ES-I3 (cell line): ENCODE data around the gene ZNF684.
A peak's percentile ranks its signal among the peaks of the same experiment; 100 is the strongest.
"Not testable (repeated sequence)": the region's sequence is repeated elsewhere in the genome, so short reads cannot be mapped to it uniquely, and the experiment has no call there.

Source experiments
- H3K36me3 ChIP-seq: 2 replicates; pipeline ENCODE4 v1.6.1; 2013; ENCODE audit warnings: mild to moderate bottlenecking, low read length, control low read depth, moderate library complexity; ENCODE audit not compliant: insufficient read depth
- H3K4me1 ChIP-seq: 2 replicates; pipeline ENCODE4 v1.6.1; 2013; ENCODE audit warnings: mild to moderate bottlenecking, control low read depth, low read length; ENCODE audit not compliant: insufficient read depth
- H3K9ac ChIP-seq: 2 replicates; pipeline ENCODE4 v1.6.1; 2013; ENCODE audit warnings: low read depth, mild to moderate bottlenecking, low read length, moderate library complexity
- H3K9me3 ChIP-seq: 2 replicates; pipeline ENCODE4 v1.6.1; 2013; ENCODE audit warnings: mild to moderate bottlenecking, low read length, moderate library complexity; ENCODE audit not compliant: control insufficient read depth, insufficient read depth

Gene ZNF684

DNA sequence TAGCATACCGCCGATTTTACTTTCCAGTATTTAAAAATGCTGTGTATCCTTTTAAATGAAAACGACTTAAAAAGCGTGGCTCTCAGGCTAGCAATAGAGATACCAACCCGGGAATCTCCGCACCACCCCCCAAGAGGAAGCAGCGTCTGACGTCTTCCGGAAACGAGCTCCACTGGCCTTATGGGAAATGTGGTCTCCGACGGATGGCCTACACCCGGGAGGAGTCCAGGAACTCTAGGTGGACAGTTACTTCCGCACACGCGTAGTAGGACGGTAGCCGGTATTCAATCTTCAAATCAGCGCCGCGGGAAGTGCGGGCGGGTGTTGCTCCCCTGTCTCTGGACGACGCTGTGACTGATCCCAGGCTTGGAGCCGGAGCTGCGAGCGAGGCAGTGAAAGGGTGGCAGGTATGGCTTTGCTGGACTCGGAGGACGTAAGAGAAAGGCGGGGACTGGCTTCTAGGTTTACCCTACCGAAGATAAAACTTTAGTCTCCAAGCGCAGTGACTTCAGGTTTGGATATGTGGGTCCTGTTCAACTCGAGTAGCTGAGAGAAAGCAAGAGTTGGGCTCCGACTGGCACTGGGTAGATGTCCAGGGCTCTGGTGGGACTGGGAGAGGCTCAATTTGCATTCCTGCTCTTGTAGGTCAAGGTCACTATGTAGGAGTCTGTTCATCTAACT lies at the start of gene ZNF684:
TSS of gene ZNF684 (plus strand) at position 257 of the 681 bp plus-strand sequence. CDS start 1,530 bp downstream, outside the sequence.
- Histone ChIP-seq H3K4me1 (no peaks in the 10 kb centered on the region), H3K9me3 (no peaks in the 10 kb centered on the region), H3K9ac (peak within 1 kb of the TSS; percentile 95), H3K36me3 (no peaks in the 10 kb centered on the region)

DNA sequence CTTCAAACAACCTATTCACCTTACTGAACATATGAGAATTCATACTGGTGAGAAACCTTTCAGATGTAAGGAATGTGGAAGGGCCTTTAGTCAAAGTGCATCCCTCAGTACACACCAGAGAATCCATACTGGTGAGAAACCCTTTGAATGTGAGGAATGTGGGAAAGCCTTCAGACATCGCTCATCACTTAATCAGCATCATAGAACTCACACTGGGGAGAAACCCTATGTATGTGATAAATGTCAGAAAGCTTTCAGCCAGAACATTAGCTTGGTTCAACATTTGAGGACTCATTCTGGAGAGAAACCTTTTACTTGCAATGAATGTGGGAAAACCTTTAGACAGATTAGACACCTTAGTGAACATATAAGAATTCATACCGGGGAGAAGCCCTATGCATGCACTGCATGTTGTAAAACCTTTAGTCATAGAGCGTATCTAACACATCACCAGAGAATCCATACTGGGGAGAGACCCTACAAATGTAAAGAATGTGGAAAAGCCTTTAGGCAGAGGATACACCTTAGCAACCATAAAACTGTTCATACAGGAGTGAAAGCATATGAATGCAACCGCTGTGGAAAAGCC lies 36.0 kb upstream of the ZNF684 start:
- Histone ChIP-seq H3K9ac (no peak overlapping the region), H3K9me3 (peaks cover 24% of the 10 kb centered on the region), H3K36me3 (peaks cover 3% of the 10 kb centered on the region), H3K4me1 (no peaks in the 10 kb centered on the region)

DNA sequence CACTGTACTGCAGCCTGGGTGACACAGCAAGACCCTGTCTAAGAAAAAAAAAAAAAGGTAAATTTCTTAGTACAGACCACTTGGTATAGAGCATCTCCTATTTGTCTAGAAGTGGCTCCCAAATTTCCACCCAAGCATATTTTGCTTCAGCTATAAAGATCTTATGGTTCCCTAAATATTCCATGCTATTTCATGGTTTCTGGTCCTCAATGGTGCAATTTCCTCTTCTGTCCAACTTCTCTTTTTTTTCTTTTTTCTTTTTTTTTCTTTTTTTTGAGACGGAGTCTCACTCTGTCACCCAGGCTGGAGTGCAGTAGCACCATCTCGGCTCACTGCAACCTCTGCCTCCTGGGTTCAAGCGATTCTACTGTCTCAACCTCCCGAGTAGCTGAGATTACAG lies 28.8 kb upstream of the ZNF684 start:
- not testable (repeated sequence) for H3K4me1 ChIP-seq, H3K9ac ChIP-seq, H3K36me3 ChIP-seq, H3K9me3 ChIP-seq

DNA sequence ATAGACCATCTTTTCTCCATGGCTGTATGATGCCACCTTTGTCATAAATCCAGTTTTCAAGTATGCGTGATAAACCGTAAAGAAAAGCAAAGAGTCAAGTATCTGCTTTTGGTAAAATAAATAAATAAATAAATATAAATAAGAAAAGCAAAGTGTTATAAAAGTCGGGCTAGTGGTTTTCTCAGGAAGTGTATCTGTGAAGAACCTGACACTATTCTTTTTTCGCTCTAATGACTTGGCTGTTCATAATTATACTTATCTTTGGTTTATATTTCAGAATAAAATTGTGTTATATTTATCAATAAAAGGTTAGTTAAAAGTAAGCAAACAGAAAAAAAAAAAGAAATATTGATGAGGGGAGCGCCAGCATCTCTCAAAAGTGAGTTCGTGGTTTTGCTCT lies 23.5 kb upstream of the ZNF684 start:
- Histone ChIP-seq H3K9me3 (peaks cover 3% of the 10 kb centered on the region; the same call in 1 of the 2 replicates), H3K4me1 (no peaks in the 10 kb centered on the region), H3K9ac (peak overlapping the region; percentile 76), H3K36me3 (no peaks in the 10 kb centered on the region)

DNA sequence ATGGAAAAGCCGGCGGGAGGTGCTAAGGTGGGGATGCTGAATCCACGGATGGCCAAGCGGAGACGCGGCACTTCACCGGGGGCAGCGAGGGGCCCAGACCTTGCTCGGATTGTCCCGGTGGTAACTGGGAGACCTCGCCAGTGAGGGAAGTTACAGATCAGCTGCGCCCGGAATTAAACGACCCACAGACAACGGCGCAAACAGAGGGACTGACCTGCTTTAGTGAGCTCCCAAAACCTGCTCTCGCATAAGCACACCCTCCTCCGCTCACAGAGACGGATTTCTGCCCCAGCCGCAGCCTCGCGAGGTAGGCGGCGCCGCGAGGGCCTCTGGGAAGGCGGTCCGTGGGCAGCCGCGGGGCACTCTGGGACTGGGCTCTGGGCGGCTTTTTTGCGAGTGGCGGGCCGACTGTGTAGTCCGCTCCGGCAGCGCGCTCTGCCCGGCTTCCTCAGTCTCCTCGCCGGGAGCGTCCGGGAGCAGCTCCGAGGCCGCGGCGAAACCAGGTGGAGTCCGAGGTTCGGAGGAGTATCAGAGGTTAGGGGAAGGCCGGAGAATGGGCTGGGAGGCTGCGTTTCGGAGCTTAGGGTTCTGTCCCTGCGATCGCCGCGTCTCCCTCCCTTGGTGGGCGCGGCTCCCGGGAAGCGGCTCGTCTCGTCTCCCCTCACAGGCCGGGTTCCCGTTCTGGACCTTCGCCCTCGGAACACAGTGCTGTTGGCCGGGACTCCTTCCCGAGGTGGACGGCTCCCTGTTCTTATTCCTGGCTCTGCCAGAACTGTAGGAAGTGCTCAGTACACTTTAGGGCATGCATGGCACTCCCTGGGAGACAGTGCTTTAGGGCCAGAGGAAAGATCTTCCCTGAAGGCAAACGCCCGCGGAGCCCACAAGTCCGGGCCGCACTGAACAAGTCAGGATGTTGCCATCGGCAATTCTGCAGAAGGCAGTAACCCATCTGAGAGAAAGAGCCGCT lies 22.8 kb upstream of the ZNF684 start, which contains the start of gene EXO5:
TSS of gene EXO5 (plus strand) at position 393 of the 967 bp plus-strand sequence. CDS start 5,778 bp downstream, outside the sequence.
- Histone ChIP-seq H3K36me3 (no peaks in the 10 kb centered on the region), H3K9me3 (peaks cover 3% of the 10 kb centered on the region; the same call in 1 of the 2 replicates), H3K9ac (peak within 1 kb of the TSS; percentile 76), H3K4me1 (no peaks in the 10 kb centered on the region)

DNA sequence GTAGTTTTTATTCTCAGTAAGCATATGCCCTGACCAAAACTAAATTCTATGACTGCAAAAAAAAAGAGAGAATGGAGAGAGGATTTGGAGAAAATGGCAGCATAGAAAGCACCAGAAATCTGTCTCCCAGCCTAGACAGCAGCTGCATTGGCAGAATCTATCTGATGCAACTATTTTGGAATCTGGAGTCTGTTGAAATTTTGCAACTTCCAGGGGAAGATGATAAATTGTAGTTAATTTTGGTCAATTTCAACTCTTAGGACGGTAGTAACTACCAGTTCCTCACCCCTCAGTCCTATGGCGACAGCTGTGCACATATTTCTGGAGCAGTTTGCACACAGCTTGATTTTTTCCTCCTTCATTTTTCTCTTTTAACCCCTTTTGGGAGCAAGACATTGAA lies 11.9 kb upstream of the ZNF684 start:
- Histone ChIP-seq H3K9me3 (peaks cover 3% of the 10 kb centered on the region), H3K4me1 (no peaks in the 10 kb centered on the region), H3K9ac (no peak overlapping the region), H3K36me3 (peaks cover 3% of the 10 kb centered on the region; the same call in 1 of the 2 replicates)

DNA sequence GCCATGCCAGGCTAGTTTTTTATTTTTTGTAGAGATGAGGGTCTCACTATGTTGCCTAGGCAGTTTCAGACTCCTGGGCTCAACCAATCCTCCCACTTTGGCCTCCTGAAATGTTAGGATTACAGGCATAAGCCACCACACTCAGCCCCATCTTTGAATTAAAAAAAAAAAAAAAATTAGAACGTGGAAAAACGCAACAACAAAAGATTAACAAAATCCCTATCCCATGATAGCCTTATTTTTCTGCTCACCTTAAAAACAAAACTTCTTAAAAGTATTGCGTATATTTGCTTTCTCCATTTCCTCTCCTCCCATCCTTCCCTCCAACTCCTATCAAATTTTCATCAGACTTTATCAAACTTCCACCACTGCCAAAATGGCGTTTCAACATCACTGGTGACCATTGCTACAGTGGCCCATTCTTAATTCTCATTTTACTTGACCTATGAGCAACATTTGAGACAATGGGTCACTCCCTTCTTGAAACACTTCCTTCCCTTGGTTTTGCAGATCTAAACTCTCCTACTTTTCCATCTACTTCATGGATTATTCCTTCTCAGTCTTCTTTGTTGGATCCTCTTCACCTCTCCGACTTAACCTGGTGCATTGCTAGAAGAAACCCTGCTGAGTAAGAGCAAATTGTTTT lies 579 bp upstream of the ZNF684 start:
- Histone ChIP-seq H3K4me1 (no peaks in the 10 kb centered on the region), H3K36me3 (no peaks in the 10 kb centered on the region), H3K9ac (peak overlapping the region; percentile 95), H3K9me3 (no peaks in the 10 kb centered on the region)

DNA sequence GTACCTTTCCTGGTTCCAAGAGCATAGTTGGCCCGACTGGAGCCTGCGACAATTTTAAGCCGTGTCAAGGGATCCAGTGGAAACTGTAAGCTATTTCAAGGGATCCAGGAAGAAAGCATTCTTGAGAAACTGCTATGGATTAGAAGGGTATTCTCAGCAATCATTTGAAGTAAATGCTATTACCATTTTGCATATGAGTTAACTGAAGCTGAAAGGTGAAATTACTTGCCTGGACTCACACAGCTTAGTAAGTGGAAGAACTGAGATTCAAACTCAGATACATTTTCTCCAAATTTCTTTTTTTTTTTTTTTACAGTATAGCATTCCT lies 589 bp downstream of the ZNF684 start:
- Histone ChIP-seq H3K36me3 (no peaks in the 10 kb centered on the region), H3K9me3 (no peaks in the 10 kb centered on the region), H3K9ac (peak overlapping the region; percentile 95), H3K4me1 (no peaks in the 10 kb centered on the region)

DNA sequence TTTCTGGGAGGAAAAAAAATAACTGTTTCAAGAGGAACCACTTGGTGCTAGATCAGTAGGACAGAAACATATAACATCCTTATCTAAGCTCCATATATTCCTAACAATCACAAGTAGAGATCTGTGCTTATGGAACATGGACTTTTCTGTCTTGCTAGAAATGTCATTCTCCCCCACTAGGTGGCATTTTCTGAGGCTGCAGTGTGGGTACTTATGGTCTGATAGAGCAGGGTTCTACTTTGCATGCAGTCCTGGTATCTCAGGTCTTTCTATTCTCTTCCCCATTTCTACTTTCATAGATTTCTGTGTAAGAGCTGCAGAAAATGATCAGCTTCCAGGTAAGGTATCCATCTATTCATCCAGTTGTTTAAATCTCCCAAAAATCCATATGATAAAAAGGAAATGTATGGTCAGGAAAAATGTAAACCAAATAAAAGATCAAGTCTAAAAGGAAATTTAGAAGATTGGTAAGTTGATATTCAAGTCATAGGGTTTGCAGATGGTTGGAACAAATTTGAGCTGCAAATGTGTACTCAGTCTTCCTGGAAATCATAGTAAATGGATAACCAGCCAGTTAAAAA lies 1.5 kb downstream of the ZNF684 start:
- Histone ChIP-seq H3K9ac (peak overlapping the region; percentile 95; the same call in 1 of the 2 replicates), H3K36me3 (no peaks in the 10 kb centered on the region), H3K9me3 (no peaks in the 10 kb centered on the region), H3K4me1 (no peaks in the 10 kb centered on the region)

DNA sequence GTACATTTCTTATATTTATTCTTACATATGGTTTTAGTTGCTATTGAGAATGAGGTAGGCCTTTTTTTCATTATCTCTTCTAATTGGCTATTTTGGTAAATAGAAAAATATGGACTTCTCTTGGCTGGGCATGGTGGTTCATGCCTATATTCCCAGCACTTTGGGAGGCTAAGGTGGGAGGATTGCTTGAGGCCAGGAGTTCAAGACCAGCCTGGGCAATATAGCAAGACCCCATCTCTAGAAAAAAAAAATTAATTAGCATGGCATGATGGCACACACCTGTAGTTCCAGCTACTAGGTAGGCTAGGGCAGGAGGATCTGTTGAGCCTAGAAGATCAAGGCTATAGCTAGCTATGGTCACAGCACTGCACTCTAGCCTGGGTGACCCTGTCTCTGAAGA lies 3.2 kb downstream of the ZNF684 start:
- no peaks in the 10 kb centered on the region for H3K9me3 ChIP-seq
- H3K36me3 ChIP-seq = no peaks in the 10 kb centered on the region
- H3K9ac ChIP-seq = no peak overlapping the region
- H3K4me1 ChIP-seq = no peaks in the 10 kb centered on the region

DNA sequence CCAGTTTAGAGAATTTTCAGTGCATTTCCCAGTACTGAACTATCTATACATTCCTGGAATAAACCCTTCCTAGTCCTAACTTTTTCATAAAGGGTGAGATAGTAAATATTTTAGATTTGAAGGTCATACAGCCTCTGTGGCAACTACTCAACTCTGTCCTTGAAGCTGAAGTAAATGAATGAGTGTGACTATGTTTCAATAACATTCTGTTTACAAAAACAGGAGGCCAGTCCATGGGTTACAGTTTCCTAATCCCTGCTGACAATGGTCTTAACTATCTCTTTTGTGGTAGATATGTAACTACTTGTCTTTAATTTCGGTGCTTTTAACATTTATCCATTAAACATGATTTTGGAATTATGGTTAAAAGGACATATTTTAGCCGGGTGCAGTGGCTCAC lies 4.3 kb downstream of the ZNF684 start:
- H3K9me3 ChIP-seq = no peaks in the 10 kb centered on the region
- no peaks in the 10 kb centered on the region for H3K36me3 ChIP-seq
- no peaks in the 10 kb centered on the region for H3K4me1 ChIP-seq
- no peak overlapping the region for H3K9ac ChIP-seq

DNA sequence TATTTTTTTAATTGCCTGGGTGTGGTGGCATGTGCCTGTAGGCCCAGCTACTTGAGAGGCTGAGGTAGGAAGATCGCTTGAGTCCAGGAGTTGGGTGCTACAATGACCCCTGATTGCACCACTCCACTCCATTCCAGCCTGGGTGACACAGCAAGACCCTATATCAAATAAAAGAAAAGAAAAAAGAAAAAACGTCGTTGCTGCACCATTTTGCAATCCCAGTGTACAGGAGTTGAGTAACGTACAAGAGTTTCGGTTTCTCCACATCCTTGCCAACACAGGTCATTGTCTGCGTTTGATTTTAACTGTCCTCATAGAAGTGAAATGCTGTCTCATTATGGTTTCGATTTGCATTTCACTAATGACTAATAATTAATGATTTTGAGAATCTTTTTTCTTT lies 7.9 kb downstream of the ZNF684 start:
- Histone ChIP-seq H3K4me1 (no peaks in the 10 kb centered on the region), H3K9ac (no peak overlapping the region), H3K36me3 (no peaks in the 10 kb centered on the region), H3K9me3 (no peaks in the 10 kb centered on the region; the same call in 1 of the 2 replicates)

DNA sequence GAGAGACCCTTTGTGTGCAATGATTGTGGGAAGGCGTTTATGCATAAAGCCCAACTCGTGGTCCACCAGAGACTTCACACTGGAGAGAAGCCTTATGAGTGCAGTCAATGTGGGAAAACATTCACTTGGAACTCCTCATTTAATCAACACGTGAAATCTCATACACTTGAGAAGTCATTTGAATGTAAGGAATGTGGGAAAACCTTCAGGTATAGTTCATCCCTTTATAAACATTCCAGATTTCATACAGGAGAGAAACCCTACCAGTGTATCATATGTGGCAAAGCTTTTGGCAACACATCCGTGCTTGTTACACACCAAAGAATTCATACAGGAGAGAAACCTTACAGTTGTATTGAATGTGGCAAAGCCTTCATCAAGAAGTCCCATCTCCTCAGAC lies 15.5 kb downstream of the ZNF684 start:
- no peak overlapping the region for H3K9ac ChIP-seq
- peaks cover 8% of the 10 kb centered on the region for H3K9me3 ChIP-seq
- no peaks in the 10 kb centered on the region for H3K36me3 ChIP-seq
- no peaks in the 10 kb centered on the region for H3K4me1 ChIP-seq

DNA sequence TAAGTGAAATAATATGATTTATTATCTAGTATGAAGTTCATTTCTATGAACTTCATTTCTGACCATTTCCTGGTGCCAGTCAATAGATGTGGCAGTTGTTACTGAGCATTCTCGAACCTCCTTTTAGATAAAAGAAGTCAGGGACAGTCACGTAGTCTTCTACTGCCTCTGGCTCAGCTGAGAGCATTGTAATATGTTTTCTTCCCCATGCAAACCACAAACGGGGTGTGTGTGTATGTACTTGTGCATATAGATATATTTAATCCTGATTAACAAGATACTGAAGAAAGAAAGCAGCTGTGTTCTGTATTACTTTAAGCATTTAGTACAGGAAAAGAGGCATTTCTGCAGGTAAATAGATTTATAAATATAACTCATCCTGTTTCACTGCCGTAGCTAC lies 21.6 kb downstream of the ZNF684 start:
- Histone ChIP-seq H3K36me3 (no peaks in the 10 kb centered on the region), H3K9ac (no peak overlapping the region), H3K4me1 (no peaks in the 10 kb centered on the region), H3K9me3 (no peaks in the 10 kb centered on the region)
